Effector CD4-positive, alpha-beta T cell (primary cell): ENCODE measurements around the gene CNTN6.

Source experiments
- DNase-seq: peaks from one replicate; pipeline ENCODE4 v3.0.0-alpha.2; 2020

The CNTN6 gene

DNA sequence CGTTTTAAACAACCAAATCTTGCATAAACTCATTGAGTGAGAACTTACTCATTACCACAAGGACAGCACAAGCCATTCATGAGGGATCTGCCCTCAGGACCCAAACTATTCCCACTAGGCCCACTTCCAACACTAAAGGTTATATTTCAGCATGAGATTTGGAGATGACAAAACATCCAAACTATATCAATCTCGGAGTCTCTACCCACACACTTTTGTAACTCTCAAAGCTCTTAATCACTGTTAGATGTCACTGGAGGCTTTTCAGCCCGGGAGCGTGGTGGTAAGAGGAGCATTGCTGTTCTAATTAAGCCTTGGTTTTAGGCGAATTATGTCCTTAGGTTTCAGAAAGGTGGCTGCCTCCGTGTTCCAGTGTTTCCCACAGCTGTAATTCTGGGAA lies 86.3 kb downstream of the CNTN6 start:
- DNase-seq: no peak

DNA sequence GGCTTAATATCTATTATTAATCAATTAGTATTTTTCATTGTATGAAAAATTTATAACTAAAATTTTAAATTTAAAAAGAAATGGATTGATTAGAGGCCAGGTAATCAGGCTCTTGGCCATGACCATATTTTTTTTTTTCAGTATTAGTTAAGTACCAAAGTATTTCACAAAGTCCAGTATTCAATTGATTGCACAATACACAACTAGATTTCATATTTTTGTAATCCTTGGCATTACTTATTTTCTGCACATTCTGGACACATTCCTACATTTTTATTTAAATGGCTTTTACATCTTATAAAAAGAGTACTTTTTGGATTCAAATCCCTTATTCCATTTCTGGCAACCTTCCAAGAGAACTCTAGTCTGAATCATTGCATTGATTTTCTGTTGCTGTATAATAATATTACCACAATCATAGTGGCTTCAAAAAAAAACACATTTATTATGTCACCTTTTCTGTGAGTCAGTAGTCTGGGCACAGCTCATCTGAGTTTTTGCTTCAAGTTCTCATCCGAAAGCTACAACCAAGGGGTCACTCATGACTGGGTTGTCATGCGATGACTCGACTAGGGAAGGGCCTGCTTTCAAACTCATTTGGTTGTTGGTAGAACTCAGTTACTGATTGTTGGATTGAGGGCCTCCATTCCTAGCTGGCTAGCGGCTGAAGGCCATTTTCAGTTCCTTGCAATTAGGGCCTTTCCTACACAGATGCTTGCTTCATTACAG lies 90.7 kb downstream of the CNTN6 start:
- no peak for DNase-seq

DNA sequence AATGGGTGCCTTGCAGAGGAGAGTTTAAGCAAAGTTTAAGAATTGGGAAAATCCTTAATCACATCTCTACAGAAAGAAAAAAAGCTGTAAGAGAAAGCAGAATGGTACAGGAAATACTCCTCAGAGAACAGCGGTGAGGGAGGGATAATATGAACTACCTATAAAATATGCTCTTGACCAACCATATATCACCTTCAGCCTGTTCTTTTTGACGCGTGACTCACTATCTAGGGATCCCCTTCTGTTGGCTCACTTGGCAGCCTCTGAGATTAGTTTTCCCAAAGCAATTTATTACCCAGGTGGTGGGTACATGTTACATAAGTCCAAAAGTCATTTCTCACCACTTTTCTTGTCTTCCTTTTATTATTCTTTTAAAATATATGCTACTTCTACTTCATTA lies 97.7 kb downstream of the CNTN6 start:
- DNase-seq: no peak

DNA sequence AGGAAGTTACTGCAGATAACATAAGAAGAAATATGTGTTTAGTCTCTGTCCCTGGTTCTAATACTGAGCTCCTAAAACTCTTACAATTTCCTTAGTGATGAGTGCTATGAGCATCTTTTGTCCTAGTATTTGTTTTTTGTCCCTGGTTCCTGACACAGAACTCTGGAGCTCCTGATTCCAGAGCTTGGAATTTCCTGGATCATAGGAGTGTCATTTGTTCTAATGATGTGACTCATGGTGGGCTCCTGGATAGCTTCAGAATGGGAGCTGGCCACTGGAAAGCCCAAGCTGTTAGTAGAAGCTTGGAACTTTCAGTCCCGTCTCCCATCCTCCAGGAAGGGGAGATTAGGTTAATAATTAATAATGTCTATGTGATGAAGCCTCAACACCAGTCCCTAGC lies 98.2 kb downstream of the CNTN6 start:
- DNase-seq: no peak

DNA sequence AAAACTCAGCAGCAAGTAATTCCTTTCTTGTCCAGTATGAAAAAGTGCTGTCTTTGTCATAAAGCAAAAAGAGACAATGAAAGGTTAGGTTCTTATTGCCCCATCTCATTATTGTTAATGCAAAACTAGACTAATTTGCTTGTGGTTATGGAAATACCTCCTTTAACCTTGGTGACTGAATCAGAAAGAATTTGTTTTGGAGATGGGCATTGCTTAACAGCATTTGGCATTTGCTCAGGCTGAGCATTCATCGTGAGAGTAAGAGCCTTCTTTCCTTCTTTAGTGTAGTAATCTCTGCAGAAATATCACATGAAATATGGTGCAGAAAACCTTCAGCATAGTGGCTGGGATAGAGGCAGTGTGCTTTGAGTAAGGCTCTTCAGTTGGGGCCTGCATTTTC lies 103.1 kb downstream of the CNTN6 start:
- no peak for DNase-seq

DNA sequence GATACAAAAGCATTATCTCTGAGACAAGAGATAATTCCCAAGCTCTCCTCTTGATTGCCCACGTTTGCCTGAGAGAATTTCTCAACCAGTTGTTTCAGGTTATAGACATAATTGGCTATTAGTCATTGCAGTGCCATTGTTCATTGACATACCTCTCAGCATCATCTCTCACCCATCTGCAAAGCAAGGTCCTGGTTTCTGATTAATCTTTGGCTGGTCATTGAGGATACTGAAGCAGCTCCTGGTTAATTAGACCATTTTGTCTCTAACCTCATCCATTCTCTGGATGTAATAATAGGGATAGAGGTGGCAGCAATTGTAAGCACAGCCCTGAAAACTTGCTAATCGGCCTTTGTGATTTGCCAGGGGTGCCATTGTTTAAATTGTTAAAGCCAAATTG lies 104.2 kb downstream of the CNTN6 start:
- no peak for DNase-seq

DNA sequence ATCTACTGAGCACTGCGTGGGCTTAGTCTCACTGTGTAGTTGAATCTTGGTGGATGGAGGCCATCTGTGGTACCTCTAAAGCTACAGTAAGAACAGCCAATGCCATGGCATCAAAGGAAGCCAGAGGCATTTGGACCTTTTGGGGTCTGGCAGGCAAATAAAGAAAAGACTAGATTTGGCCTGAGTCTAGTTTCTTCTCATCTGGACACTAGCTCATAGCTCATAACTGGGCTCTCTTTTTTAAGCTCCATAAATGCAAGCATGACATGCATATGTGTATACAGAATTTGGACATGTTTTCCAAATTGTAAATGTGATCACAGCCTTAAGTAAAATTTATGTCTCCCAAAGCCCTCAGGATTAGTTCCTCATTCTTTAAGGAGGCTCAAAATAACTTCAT lies 107.5 kb downstream of the CNTN6 start:
- no peak for DNase-seq

DNA sequence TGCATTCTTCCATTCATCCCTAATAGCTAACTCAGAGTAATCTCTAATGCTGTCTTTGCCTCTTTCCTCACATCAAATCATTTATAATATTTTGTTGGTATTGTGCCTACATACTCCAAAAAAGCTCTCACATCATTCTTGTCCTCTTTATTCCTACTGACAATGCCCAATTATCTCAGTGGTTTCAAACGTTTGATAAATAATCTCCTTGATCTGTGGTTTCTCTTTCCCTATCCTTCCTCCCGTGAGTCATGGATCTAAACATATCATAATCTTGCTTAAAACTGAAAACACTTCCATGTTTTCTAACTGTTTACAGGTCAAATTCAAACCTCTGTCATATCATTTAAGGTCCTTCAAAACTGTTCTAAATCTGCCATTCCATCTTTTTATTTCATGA lies 115.1 kb downstream of the CNTN6 start:
- no peak for DNase-seq

DNA sequence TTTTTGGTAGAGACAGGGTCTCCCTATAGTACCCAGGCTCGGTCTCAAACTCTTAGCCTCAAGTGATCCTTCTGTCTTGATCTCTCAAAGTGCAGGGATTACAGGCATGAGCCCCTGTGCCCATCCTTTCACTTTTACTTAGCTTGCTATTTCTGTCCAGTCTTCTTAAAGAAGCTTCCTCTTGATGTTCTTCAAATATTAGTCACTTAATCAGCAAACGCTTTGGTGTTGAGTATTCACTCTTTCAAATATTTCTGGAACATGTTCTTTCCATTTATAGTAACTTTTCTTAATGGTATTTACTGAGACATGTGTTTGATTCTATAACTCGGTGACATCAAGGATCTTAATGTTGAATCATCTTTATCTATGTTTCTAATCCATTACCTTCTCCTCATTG lies 122.1 kb downstream of the CNTN6 start:
- no peak for DNase-seq

DNA sequence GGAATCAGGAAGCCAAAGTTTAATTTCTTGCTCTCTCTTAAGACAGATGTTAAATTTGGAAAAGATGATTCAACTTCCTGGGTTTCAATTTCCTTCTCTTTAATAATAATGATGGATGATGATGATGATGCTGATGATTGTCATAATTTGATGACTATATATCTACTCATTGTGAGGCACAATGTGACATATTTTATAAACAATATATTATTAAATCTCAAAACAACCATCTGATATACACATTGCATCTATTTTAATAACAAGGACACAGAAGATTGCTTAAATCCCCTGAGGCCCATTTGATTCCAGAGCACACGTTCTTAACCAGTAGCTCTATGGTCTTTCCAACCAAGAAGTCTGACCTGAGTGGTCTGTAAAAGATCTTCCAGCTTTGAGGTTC lies 124.0 kb downstream of the CNTN6 start:
- no peak for DNase-seq

DNA sequence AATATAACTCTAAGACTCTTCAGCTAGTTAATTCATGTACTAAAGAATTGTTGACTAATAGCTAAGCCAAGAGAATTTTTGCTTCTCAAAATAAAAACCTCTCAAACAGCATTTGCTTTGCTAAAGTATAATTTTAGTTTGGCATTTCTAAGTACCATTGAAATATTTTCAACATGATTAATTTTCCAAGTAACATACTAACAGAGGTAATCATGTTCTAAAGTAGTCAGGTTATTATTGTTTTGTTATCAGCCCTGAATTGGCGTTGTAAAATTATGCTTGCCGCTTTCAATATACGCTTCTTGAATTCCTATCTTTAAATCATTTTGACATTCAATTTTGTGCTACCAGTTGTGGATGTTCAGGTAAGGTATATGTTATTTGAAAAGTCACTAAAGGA lies 134.3 kb downstream of the CNTN6 start:
- DNase-seq: no peak

DNA sequence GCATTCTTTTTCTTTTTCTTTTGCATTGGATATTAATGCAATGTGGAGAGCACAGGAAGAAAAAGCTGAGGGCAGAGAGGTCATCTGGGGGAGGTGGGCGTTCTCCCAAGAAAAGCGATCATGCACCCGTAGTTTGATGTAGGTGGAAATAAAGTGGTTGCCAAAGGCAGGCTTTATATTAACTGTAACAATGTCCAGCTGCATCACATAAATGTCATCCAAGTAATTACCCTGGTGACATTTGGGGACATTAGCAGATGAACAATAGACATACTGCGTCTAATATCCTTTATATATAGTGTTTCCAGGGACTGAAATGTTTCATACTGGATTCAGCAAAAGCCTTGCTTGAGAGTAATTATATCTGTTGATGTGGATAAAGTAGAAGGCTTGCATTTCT lies 135.5 kb downstream of the CNTN6 start:
- no peak for DNase-seq

DNA sequence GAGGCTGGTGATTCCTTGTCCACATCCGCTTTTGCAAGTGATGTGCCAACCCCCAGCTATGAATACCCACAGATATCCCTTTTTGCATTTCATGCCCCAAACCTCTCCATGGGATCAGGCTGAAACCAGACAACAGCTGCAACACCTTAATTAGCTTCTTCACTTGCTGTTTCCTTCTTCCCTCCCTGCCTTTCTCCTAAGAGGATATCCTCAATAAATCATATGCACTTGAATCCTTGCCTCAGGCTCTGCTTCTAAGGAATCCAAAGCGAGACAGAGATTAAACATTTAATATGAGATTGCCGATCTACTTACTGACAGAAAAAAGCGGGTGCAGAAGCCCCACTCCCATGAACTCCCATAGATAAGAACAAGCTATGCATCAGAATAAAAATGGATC lies 138.1 kb downstream of the CNTN6 start:
- no peak for DNase-seq

DNA sequence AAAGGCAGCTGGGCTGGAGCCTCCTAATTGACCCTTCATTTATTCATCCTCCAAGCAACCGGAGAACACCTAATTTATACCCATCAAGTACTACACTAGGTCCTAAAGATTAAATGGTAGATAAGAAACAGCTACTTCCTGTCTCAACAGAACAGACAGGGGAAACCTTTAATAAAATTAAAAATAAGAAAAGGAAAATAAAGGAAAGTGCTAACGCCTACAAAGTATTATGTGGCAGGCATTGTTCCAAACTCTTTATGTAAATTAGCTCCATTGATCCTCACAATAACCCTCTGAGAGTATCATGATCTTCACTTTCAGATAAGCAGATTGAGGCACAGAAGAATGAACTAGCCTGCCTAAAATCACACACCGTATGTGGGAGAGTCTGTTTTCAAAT lies 139.5 kb downstream of the CNTN6 start:
- DNase-seq: no peak

DNA sequence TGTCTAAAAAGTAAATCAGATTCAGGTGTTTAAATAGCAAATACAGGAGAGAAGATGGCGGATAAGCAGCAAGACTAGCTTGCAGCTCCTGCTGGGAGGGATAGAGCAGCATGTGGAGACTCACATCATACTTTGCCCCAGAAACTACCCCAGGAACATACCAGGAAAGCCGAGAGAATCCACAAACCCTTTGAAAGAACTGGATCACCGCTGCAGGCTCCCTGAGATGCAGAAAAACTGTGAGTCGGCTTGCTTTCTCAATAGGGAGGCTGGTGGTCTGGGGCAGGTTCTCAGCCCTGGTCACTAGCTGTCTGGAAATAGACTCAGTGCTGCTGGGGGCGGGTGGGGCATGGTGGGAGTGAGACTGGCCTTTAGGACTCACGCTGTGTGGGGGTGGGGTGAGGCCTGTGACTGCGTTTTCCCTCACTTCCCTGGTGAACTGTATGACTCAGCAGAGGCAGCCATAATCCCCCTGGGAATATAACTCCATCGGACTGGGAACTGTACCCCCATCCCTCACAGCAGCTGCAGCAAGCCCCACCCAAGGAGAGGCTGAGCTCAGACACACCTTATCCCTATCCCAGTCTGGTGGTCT lies 142.8 kb downstream of the CNTN6 start:
- no peak for DNase-seq

DNA sequence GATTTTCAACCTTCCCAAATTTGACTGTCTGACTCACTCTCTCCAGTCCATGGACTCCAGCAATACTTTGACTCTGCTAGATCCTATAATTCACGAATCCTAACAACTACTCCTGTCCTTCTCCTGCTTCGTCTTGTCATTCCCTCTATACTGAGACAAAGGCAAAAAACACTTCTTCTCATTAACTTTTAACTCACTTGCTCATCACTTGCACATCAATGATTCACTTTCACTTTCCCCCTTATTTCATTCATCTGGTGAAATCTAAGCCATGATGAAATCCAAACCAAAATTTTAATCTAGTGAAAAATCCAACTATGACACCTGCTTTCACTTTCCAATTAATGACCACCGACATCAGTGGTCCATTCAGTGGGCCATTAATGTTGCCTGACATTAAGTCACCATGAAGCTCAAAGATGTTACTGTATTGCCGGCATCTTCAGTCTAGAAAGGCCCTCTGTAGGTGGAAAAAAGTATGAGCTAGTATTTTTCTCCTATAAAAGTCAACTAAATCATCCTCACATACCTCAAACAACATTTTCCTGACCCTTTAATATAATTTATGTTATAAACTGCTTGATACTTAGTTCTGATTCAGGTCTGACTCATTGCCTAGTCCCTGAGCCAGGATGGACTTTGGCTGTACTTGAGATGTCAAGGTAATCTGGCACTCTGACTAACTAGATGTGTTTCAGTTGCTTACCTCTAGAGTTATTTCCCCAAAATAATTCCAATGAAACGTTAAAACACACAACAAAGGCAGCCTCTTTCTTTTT lies 158.6 kb downstream of the CNTN6 start:
- no peak for DNase-seq

DNA sequence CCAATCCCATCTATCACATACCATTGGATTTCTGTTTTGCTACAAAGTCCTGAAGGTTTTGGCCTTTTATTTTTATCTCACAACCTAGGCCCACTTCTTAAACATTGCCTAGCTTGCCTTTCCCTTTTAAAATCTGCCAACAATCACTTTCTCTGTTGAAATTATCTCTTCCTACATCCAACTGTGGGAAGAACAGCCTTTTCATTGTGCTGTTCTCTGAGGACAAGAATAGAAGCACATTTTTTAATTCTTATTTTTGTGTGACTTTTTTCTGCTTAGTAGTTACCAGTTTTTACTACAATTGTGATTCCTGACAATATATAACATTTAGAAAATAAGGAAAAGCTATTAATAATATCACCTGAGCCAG lies 159.2 kb downstream of the CNTN6 start:
- no peak for DNase-seq

DNA sequence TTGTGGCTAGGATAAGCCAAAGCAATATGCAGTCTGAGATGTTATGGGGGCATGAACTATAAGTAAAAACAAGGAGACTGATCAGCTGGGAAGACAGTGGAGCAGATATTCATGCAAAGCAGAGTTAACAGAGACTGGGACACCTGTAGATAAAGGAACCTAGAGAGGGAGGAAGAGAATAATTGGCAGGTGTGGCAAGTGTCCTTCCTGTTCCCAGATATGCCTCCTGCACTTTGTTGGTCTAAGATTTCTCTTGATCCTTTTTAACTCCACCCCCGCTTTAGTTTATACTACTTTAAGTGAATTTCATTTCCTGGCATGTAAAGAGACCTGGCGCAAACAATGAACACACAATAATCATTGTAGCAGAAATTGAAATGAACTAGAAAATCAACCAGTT lies 169.4 kb downstream of the CNTN6 start:
- DNase-seq: no peak

DNA sequence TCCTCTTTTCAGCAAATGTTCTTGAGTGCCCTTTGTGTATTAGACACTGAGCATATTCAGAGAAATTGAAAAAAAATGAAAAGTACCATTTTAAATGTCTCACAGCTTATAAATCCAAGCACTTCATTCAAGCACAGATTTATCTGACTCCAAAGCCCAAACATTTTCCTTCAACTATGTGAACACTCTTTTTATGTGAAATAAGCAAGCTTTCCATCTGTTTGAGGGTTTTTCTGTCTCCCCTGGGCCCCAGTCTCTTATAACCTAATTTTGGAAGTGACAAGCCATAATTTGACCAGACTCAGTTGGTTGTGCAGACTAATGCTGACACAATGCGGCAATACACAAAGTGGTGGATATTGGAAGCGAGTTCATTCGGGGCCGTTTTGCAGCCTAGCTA lies 170.3 kb downstream of the CNTN6 start:
- DNase-seq: no peak

DNA sequence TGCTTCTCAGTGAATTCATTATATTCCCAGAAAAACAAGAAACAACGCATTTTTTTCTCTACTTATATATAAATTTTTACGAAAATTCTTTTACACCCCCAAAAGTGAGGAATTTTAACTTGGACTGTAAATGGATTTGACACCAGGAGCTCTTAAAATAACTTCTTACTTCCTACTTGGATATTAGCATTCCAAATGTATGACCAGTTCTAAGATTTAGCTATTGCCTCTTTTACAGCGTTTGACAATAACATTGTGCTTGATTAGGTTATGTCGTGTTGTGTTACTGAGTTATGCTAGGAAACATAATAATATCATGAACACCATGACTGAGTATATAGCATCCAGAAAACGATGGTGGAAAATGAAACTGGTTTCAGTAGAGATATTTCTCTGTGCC lies 177.0 kb downstream of the CNTN6 start:
- no peak for DNase-seq

DNA sequence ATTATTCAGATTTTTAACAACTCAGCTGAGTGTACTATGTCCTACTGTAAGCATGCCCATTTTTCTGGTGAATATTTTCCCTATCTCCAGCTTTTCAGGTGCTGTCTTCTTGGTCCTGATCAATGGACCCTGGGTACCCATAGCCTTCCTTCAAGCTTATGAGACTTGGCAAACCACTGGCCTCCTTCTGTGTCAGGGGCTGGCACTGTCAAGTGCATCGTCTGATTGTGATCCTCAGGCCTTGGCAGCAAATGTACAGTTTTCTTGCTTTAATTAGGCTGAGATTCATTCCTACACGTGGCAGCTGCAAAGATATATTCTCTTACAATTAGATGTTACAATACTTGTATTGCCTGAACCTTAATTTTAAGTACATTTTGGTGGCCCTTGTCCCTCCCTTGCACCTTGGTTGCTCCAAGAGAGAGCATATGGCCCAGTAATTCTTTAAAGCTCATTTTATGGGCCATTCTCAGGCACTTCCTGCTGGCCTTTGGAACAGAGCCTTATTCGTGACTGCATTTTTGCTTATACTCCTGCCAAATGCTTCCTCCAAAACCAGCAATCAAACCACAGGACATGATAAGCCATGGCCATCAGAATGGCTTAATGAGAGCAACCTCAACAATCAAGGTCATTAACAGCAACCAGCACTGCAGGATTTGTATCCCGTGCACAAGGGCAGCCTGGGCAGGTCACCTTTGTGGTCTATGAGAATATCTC lies 179.9 kb downstream of the CNTN6 start:
- no peak for DNase-seq

DNA sequence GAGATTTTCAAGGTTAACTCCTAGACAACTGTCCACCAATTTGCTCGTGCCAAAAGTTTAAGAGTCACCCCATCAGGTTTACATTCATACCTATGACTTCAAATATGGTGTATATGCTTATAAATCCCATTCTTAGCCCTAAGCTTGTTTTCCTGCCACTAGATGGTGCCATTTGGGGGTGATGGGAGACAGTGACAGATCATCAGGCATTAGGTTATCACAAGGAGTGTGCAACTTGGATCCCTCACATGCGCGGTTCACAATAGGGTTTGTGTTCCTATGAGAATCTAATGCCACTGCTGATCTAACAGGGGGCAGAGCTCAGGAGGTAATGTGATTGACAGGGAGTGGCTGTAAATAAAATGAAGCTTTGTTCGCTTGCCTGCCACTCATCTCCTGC lies 182.7 kb downstream of the CNTN6 start:
- DNase-seq: no peak

DNA sequence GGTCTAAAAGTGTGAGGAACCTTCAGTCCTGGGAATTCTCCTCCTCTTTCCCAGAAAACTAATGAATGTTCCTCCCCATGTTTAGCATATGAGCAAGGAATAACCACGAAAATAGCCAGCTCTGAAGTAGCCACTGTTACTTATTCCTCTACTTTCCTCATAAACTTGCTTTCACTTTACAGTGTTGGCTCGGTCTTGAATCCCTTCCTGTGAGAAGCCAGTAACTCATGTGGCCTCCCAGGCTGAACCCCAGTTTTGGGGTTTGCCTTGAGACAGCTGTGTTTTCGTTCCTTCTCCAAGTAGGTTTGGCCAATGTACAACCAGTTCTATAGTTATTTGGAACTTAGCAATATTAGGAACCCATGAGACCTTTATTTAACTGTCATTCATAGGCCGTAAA lies 195.0 kb downstream of the CNTN6 start:
- DNase-seq: no peak
